Measurements from ENCODE around the gene RUNDC3A.

Gene RUNDC3A

DNA sequence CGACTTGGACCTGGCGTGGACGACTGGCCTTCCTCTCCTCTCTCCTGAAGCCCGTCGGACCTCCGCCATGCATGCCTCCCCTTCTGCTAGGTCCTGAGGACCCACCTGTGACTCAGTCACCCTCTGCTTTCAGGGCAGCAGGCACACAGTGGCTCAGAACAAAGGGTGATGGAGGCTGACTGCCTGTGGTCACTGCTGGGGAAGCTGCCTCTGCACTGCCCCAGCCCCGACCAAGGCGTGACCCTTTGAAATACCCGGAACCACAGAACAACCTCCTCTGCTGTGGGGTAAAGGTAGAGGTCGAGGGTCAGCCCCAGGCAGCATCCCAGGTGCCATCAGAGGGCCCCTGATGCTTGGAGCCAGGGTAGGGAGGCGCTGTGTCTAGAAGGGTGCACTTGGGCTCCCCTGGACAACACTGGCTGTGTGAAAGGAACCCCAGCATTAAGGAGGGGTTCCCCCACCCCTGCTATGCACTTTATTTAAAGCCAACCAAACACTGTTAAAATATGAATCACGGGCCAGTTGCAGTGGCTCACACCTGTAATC is 27.9 kb upstream of the RUNDC3A start:
- Histone ChIP-seq H4K20me1 (ENCODE audit: insufficient read depth, low read length) (no peaks in the 10 kb centered on the region), H3K27me3 (ENCODE audit: low read depth, low read length) (0 out of 2 replicates have a peak, but pooled peaks cover 4% of the 10 kb centered on the region), H3K27ac (ENCODE audit: low read length) (no peak overlapping the region), H3K4me2 (ENCODE audit: low read length) (no peak overlapping the region), H3K79me2 (ENCODE audit: low read length) (no peaks in the 10 kb centered on the region), H3K36me3 (replicated peaks; ENCODE audit: low read depth, low read length) (no peaks in the 10 kb centered on the region), H3K4me1 (ENCODE audit: low read length) (peaks cover 5% of the 10 kb centered on the region; the same call in 1 of the 2 replicates), H3K9ac (ENCODE audit: low read length) (no peak overlapping the region), H3K4me3 (ENCODE audit: low read length) (no peak overlapping the region), H2AFZ (ENCODE audit: low read depth, low read length) (no peak overlapping the region), H3K9me3 (ENCODE audit: insufficient read depth, low read length) (no peaks in the 10 kb centered on the region)
- TF ChIP-seq, protein P1, sequence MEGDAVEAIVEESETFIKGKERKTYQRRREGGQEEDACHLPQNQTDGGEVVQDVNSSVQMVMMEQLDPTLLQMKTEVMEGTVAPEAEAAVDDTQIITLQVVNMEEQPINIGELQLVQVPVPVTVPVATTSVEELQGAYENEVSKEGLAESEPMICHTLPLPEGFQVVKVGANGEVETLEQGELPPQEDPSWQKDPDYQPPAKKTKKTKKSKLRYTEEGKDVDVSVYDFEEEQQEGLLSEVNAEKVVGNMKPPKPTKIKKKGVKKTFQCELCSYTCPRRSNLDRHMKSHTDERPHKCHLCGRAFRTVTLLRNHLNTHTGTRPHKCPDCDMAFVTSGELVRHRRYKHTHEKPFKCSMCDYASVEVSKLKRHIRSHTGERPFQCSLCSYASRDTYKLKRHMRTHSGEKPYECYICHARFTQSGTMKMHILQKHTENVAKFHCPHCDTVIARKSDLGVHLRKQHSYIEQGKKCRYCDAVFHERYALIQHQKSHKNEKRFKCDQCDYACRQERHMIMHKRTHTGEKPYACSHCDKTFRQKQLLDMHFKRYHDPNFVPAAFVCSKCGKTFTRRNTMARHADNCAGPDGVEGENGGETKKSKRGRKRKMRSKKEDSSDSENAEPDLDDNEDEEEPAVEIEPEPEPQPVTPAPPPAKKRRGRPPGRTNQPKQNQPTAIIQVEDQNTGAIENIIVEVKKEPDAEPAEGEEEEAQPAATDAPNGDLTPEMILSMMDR (IDR thresholded peaks at IDR 0.05; ENCODE audit: low read depth, low read length) = no peak
- TF ChIP-seq EZH2phosphoT487 (IDR thresholded peaks at IDR 0.05; ENCODE audit: low read depth) = no peak

DNA sequence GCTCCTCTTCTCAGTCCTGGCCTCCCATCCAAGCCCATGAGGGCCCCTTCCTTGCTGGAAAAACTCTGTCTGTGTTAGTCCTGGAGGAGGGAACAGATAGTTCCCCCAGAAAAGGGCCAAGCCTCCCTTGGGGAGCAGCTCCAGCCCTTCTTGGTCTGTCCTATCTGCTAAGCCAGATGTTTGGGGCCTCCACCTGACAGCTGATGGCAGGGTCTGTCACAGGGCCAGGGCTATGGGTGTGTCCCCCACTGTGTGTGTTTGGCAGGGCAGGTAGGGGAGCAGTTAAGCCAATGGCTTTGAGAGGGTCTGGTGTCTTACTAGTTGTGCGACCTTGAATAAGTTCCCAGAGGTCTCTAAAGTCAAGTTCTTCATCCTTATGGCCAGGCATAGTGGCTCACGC is 26.8 kb upstream of the RUNDC3A start:
- no peak for TF ChIP-seq EZH2phosphoT487 (IDR thresholded peaks at IDR 0.05; ENCODE audit: low read depth)
- TF ChIP-seq, protein P1 (IDR thresholded peaks at IDR 0.05; ENCODE audit: low read depth, low read length) = no peak
- Histone ChIP-seq H3K79me2 (ENCODE audit: low read length) (no peaks in the 10 kb centered on the region), H3K4me2 (ENCODE audit: low read length) (no peak overlapping the region), H3K4me3 (ENCODE audit: low read length) (no peak overlapping the region), H3K27ac (ENCODE audit: low read length) (no peak overlapping the region), H3K9me3 (ENCODE audit: insufficient read depth, low read length) (no peaks in the 10 kb centered on the region), H3K27me3 (ENCODE audit: low read depth, low read length) (0 out of 2 replicates have a peak, but pooled peaks cover 4% of the 10 kb centered on the region), H2AFZ (ENCODE audit: low read depth, low read length) (no peak overlapping the region), H3K4me1 (ENCODE audit: low read length) (peaks cover 5% of the 10 kb centered on the region; the same call in 1 of the 2 replicates), H3K9ac (ENCODE audit: low read length) (no peak overlapping the region), H4K20me1 (ENCODE audit: insufficient read depth, low read length) (no peaks in the 10 kb centered on the region), H3K36me3 (replicated peaks; ENCODE audit: low read depth, low read length) (no peaks in the 10 kb centered on the region)

DNA sequence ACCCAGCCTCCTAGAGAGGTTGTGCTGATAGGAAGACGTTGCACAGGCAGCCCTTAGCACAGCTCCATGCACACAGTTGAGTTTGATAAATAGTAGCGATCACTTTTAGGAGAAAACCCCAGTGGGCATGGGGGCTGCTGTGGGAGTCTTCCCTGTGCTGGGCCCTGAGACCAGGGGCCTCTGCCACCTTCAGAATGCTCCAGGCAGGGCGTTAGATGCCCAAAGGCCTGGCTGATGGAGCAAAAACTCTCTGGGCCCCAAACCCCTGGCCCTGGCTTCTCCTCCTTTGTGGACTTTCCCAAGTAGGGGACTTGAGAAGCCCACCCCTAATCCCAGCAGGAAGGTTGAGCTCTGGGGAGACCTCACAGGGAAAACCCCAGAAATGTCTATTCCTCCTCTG is 26.1 kb upstream of the RUNDC3A start:
- H3K4me2 ChIP-seq (ENCODE audit: low read length) = no peak overlapping the region
- no peak overlapping the region for H3K4me3 ChIP-seq (ENCODE audit: low read length)
- H3K79me2 ChIP-seq (ENCODE audit: low read length) = no peaks in the 10 kb centered on the region
- H3K9me3 ChIP-seq (ENCODE audit: insufficient read depth, low read length) = no peaks in the 10 kb centered on the region
- TF ChIP-seq, protein P1 (IDR thresholded peaks at IDR 0.05; ENCODE audit: low read depth, low read length) = no peak
- TF ChIP-seq EZH2phosphoT487 (IDR thresholded peaks at IDR 0.05; ENCODE audit: low read depth) = no peak
- H2AFZ ChIP-seq (ENCODE audit: low read depth, low read length) = no peak overlapping the region
- H3K4me1 ChIP-seq (ENCODE audit: low read length) = peaks cover 5% of the 10 kb centered on the region; the same call in 1 of the 2 replicates
- H3K36me3 ChIP-seq (replicated peaks; ENCODE audit: low read depth, low read length) = no peaks in the 10 kb centered on the region
- H3K9ac ChIP-seq (ENCODE audit: low read length) = no peak overlapping the region
- 0 out of 2 replicates have a peak, but pooled peaks cover 4% of the 10 kb centered on the region for H3K27me3 ChIP-seq (ENCODE audit: low read depth, low read length)
- no peak overlapping the region for H3K27ac ChIP-seq (ENCODE audit: low read length)
- no peaks in the 10 kb centered on the region for H4K20me1 ChIP-seq (ENCODE audit: insufficient read depth, low read length)

DNA sequence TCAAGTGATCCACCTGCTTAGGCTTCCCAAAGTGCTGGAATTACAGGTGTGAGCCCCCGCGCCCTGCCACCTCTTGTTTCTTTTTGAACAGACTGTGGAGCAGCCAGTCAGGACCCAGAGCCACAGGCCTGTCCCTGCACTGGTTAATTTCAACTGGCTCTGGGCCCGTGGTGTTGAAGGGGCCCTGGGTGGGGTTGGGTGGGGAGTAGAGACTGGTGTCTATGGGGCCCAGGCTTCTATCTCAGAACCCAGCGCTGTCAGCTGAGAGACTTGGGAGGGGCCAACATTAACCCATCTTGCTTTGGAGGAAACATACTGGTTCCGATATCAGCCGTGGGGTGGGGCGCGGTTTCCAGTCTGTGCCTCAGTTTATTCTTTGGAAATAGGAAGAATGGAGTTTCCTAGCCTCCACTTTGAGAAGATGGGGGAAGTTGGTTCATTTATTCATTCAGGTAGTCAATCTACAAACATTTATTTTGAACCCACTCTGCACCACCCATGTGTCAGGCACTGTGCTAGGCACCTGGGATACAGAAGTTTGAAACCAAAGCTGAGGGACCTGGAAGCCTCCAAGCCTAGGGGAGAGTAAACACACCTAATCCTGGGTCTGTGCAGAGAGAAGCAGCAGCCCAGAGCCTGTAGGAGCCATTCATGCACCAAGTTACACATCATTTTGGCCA is 24.9 kb upstream of the RUNDC3A start:
- no peak overlapping the region for H3K9ac ChIP-seq (ENCODE audit: low read length)
- H3K36me3 ChIP-seq (replicated peaks; ENCODE audit: low read depth, low read length) = no peaks in the 10 kb centered on the region
- TF ChIP-seq, protein P1 (IDR thresholded peaks at IDR 0.05; ENCODE audit: low read depth, low read length) = no peak
- no peak for TF ChIP-seq EZH2phosphoT487 (IDR thresholded peaks at IDR 0.05; ENCODE audit: low read depth)

More for the DNA sequence above, 24.9 kb upstream of the RUNDC3A start:
- Histone ChIP-seq H3K27ac (ENCODE audit: low read length) (no peak overlapping the region), H3K9me3 (ENCODE audit: insufficient read depth, low read length) (no peaks in the 10 kb centered on the region), H2AFZ (ENCODE audit: low read depth, low read length) (no peak overlapping the region), H3K4me1 (ENCODE audit: low read length) (peaks cover 8% of the 10 kb centered on the region; the same call in 1 of the 2 replicates), H3K4me3 (ENCODE audit: low read length) (no peak overlapping the region), H4K20me1 (ENCODE audit: insufficient read depth, low read length) (no peaks in the 10 kb centered on the region), H3K27me3 (ENCODE audit: low read depth, low read length) (no peaks in the 10 kb centered on the region), H3K79me2 (ENCODE audit: low read length) (no peaks in the 10 kb centered on the region), H3K4me2 (ENCODE audit: low read length) (no peak overlapping the region)

All from OCI-LY3 (cell line).